Measurements from ENCODE around the gene SPOCD1. TPM values are rescaled to one million over a fixed set of nuclear protein-coding genes. Genes with fewer than 3 reads are reported as not detected.

SPOCD1 gene
- polyA plus RNA-seq, 1 experiment: 78.8 TPM

- POLR2A ChIA-PET: interaction anchor here (0.6 kb wide), 1 partner anchor 89 kb away, joined by 13 read pairs; no protein-coding TSS in a partner anchor
- H3K27ac ChIP-seq (ENCODE audit: low read depth, low read length): peak overlapping the region; percentile 2
- no peak for TF ChIP-seq CTCF (IDR thresholded peaks at IDR 0.05; ENCODE audit: low read depth, low read length)
- H3K4me3 ChIP-seq (ENCODE audit: low read depth, low read length): no peak overlapping the region
- DNase-seq (ENCODE audit: low read depth, low spot score): no peak
- H3K27me3 ChIP-seq (ENCODE audit: control insufficient read depth, insufficient read depth, low read length): no peaks in the 10 kb centered on the region
- H3K9me3 ChIP-seq (ENCODE audit: control insufficient read depth, insufficient read depth, low read length): peaks cover 4% of the 10 kb centered on the region; the same call in 1 of the 2 replicates
- CTCF ChIA-PET: interaction anchor here (1.3 to 1.5 kb wide), 2 partner anchors 25 to 150 kb away, joined by 7 to 10 read pairs; no protein-coding TSS in a partner anchor
These were observed 1.7 kb downstream of the SPOCD1 start for GRCh38 chr1:31814041-31814511.

- Histone ChIP-seq H3K27ac (ENCODE audit: low read depth, low read length) (no peak overlapping the region), H3K4me3 (ENCODE audit: low read depth, low read length) (no peak overlapping the region), H3K27me3 (ENCODE audit: control insufficient read depth, insufficient read depth, low read length) (no peaks in the 10 kb centered on the region), H3K9me3 (ENCODE audit: control insufficient read depth, insufficient read depth, low read length) (peaks cover 4% of the 10 kb centered on the region; the same call in 1 of the 2 replicates)
- no peak for TF ChIP-seq CTCF (IDR thresholded peaks at IDR 0.05; ENCODE audit: low read depth, low read length)
- DNase-seq (ENCODE audit: low read depth, low spot score): no peak
- POLR2A ChIA-PET: interaction anchor here (1.3 kb wide), 1 partner anchor 201 kb away, joined by 3 read pairs; the partner anchor contains the start of gene KHDRBS1
- CTCF ChIA-PET: interaction anchor here (0.6 to 1.5 kb wide), 2 partner anchors 23 to 151 kb away, joined by 3 to 10 read pairs; no protein-coding TSS in a partner anchor
These were observed 3.5 kb downstream of the SPOCD1 start for GRCh38 chr1:31812158-31812829.

GRCh38 chr1:31811605-31812004 is 4.2 kb downstream of the SPOCD1 start:
- ChIA-PET CTCF (interaction anchor here (0.6 kb wide), 1 partner anchor 152 kb away, joined by 3 read pairs; no protein-coding TSS in a partner anchor), POLR2A (interaction anchor here (1.3 kb wide), 1 partner anchor 202 kb away, joined by 3 read pairs; the partner anchor contains the start of gene KHDRBS1)
- no peak for DNase-seq (ENCODE audit: low read depth, low spot score)

GRCh38 chr1:31809698-31810097 is 6.1 kb downstream of the SPOCD1 start:
- Histone ChIP-seq H3K27ac (ENCODE audit: low read depth, low read length) (no peak overlapping the region), H3K4me3 (ENCODE audit: low read depth, low read length) (no peak overlapping the region), H3K9me3 (ENCODE audit: control insufficient read depth, insufficient read depth, low read length) (no peaks in the 10 kb centered on the region), H3K27me3 (ENCODE audit: control insufficient read depth, insufficient read depth, low read length) (no peaks in the 10 kb centered on the region)
- no peak for DNase-seq (ENCODE audit: low read depth, low spot score)
- no peak for TF ChIP-seq CTCF (IDR thresholded peaks at IDR 0.05; ENCODE audit: low read depth, low read length)
- ChIA-PET POLR2A (no interaction called here), CTCF (no interaction called here)

More at GRCh38 chr1:31811605-31812004, 4.2 kb downstream of the SPOCD1 start:
- Histone ChIP-seq H3K27ac (ENCODE audit: low read depth, low read length) (no peak overlapping the region), H3K27me3 (ENCODE audit: control insufficient read depth, insufficient read depth, low read length) (no peaks in the 10 kb centered on the region), H3K4me3 (ENCODE audit: low read depth, low read length) (no peak overlapping the region), H3K9me3 (ENCODE audit: control insufficient read depth, insufficient read depth, low read length) (peaks cover 4% of the 10 kb centered on the region; the same call in 1 of the 2 replicates)
- TF ChIP-seq CTCF (IDR thresholded peaks at IDR 0.05; ENCODE audit: low read depth, low read length): no peak

Measured in AG04450 (cell line).